Stimulated activated naive CD4-positive, alpha-beta T cell (primary cell): ENCODE results near the gene OR4C45.
"Not testable (repeated sequence)": the region's sequence is repeated elsewhere in the genome, so short reads cannot be mapped to it uniquely, and the experiment has no call there.

Source experiments
- DNase-seq, 6 experiments: peaks; one replicate each; lab custom pipeline; 2025; lab: John Stamatoyannopoulos, UW

OR4C45 gene

GRCh38 chr11:50032574-50032973 is at the start of gene OR4C45:
Gene OR4C45 (plus strand): TSS chr11:50032874.
- DNase-seq: no peak

GRCh38 chr11:49995565-49995964 is 37.1 kb upstream of the OR4C45 start:
- no peak for DNase-seq

- no peak for DNase-seq
Observed at GRCh38 chr11:50030193-50030592, 2.5 kb upstream of the OR4C45 start.

GRCh38 chr11:50036239-50036638 is 3.6 kb downstream of the OR4C45 start:
- DNase-seq: not testable (repeated sequence)

- DNase-seq: no peak
Observed at GRCh38 chr11:50037251-50037650, 4.6 kb downstream of the OR4C45 start.

- DNase-seq: no peak
Observed at GRCh38 chr11:50044647-50045046, 12.0 kb downstream of the OR4C45 start.

GRCh38 chr11:50063056-50063455 is 30.4 kb downstream of the OR4C45 start:
- DNase-seq: not testable (repeated sequence)

- DNase-seq: no peak
Observed at GRCh38 chr11:50070389-50070788, 37.7 kb downstream of the OR4C45 start.

- no peak for DNase-seq
Observed at GRCh38 chr11:50071584-50072225, 39.0 kb downstream of the OR4C45 start.

- DNase-seq: no peak
Observed at GRCh38 chr11:50072226-50073112, 39.8 kb downstream of the OR4C45 start.

GRCh38 chr11:50073113-50074105 is 40.7 kb downstream of the OR4C45 start:
- no peak for DNase-seq

- no peak for DNase-seq
Observed at GRCh38 chr11:50074161-50074560, 41.5 kb downstream of the OR4C45 start.

- no peak for DNase-seq
Observed at GRCh38 chr11:50075856-50076255, 43.2 kb downstream of the OR4C45 start.

GRCh38 chr11:50077526-50077925 is 44.9 kb downstream of the OR4C45 start:
- no peak for DNase-seq

GRCh38 chr11:50078001-50078400 is 45.3 kb downstream of the OR4C45 start:
- no peak for DNase-seq

- not testable (repeated sequence) for DNase-seq
Observed at GRCh38 chr11:50078946-50079345, 46.3 kb downstream of the OR4C45 start.

- no peak for DNase-seq
Observed at GRCh38 chr11:50080256-50080655, 47.6 kb downstream of the OR4C45 start.
